Glutamatergic neuron (in vitro differentiated cells): ENCODE data around the gene MICB. TPM values are rescaled to one million over a fixed set of nuclear protein-coding genes. Genes with fewer than 3 reads are reported as not detected.

Experiments
- DNase-seq: peaks from one replicate; pipeline ENCODE4 v3.0.0; 2022
- H3K27ac Mint-ChIP-seq: one replicate; pipeline ENCODE4 v1.8.0; 2020; ENCODE audit warnings: mild to moderate bottlenecking, mixed read lengths, inconsistent platforms; ENCODE audit not compliant: unreplicated experiment
- H3K27me3 Mint-ChIP-seq: one replicate; pipeline ENCODE4 v1.8.0; 2020; ENCODE audit warnings: mild to moderate bottlenecking, moderate library complexity, mixed read lengths, inconsistent platforms; ENCODE audit not compliant: unreplicated experiment
- H3K36me3 Mint-ChIP-seq: one replicate; pipeline ENCODE4 v1.8.0; 2020; ENCODE audit warnings: mild to moderate bottlenecking, mixed read lengths, inconsistent platforms; ENCODE audit not compliant: unreplicated experiment
- H3K4me1 Mint-ChIP-seq: one replicate; pipeline ENCODE4 v1.8.0; 2020; ENCODE audit warnings: mild to moderate bottlenecking, low read depth, mixed read lengths, inconsistent platforms; ENCODE audit not compliant: unreplicated experiment
- H3K4me3 Mint-ChIP-seq: one replicate; pipeline ENCODE4 v1.8.0; 2020; ENCODE audit warnings: mild to moderate bottlenecking, mixed read lengths, inconsistent platforms; ENCODE audit not compliant: unreplicated experiment
- H3K9me3 Mint-ChIP-seq: one replicate; pipeline ENCODE4 v1.8.0; 2020; ENCODE audit warnings: mild to moderate bottlenecking, moderate library complexity, mixed read lengths, inconsistent platforms; ENCODE audit not compliant: unreplicated experiment
- total RNA-seq: library from RNA; stranded (reverse); fragmentation: NEBNext Ultra II Directional; extraction: Animal tissue kit (Norgen Biotek cat#: 25700); gene quantifications from one replicate; pipeline ENCODE4 v1.2.1, GENCODE V29; 2021; ENCODE audit not compliant: unreplicated experiment
- TF ChIP-seq, protein P1 (sequence below): fragments of 200-600 bp; sonication (generic); IDR thresholded peaks from one replicate; pipeline ENCODE4 v1.5.0; 2021; ENCODE audit not compliant: partially characterized antibody, unreplicated experiment

MICB gene
- total RNA-seq, 1 donor from 2014 or later: 3.6 TPM

GRCh38 chr6:31465185-31465536 lies 32.8 kb upstream of the MICB start:
- no peak overlapping the region for H3K27ac Mint-ChIP-seq
- no peak for DNase-seq
- H3K9me3 Mint-ChIP-seq: no peaks in the 10 kb centered on the region
- TF ChIP-seq, protein P1, sequence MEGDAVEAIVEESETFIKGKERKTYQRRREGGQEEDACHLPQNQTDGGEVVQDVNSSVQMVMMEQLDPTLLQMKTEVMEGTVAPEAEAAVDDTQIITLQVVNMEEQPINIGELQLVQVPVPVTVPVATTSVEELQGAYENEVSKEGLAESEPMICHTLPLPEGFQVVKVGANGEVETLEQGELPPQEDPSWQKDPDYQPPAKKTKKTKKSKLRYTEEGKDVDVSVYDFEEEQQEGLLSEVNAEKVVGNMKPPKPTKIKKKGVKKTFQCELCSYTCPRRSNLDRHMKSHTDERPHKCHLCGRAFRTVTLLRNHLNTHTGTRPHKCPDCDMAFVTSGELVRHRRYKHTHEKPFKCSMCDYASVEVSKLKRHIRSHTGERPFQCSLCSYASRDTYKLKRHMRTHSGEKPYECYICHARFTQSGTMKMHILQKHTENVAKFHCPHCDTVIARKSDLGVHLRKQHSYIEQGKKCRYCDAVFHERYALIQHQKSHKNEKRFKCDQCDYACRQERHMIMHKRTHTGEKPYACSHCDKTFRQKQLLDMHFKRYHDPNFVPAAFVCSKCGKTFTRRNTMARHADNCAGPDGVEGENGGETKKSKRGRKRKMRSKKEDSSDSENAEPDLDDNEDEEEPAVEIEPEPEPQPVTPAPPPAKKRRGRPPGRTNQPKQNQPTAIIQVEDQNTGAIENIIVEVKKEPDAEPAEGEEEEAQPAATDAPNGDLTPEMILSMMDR: no peak
- peaks cover 2% of the 10 kb centered on the region for H3K4me1 Mint-ChIP-seq
- H3K4me3 Mint-ChIP-seq: no peak overlapping the region
- peaks cover 6% of the 10 kb centered on the region for H3K27me3 Mint-ChIP-seq
- H3K36me3 Mint-ChIP-seq: peaks cover 7% of the 10 kb centered on the region

DNA sequence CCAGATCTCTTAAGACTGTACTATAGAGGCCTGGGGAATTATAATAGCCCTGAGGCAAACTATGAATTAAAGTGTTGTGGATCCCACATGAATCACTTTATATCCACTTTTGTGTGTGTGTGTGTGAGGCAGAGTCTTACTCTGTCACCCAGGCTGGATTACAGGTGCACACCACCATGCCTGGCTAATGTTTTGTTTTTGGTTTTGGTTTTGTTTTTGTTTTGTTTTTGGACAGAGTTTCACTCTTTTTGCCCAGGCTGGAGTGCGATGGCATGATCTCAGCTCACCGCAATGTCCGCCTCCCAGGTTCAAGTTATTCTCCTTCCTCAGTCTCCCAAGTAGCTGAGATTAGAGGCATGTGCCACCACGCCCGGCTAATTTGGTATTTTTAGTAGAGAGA lies 32.2 kb upstream of the MICB start:
- Mint-ChIP-seq H3K4me1 (peaks cover 2% of the 10 kb centered on the region), H3K27ac (no peak overlapping the region), H3K27me3 (peaks cover 6% of the 10 kb centered on the region), H3K36me3 (peaks cover 7% of the 10 kb centered on the region), H3K4me3 (no peak overlapping the region), H3K9me3 (no peaks in the 10 kb centered on the region)
- no peak for DNase-seq
- TF ChIP-seq, protein P1: no peak

- DNase-seq: no peak
- H3K36me3 Mint-ChIP-seq: peaks cover 7% of the 10 kb centered on the region
Observed at GRCh38 chr6:31466466-31466865, 31.5 kb upstream of the MICB start.

GRCh38 chr6:31467151-31467550 lies 30.8 kb upstream of the MICB start:
- Mint-ChIP-seq H3K9me3 (no peaks in the 10 kb centered on the region), H3K4me1 (no peaks in the 10 kb centered on the region), H3K4me3 (no peak overlapping the region), H3K27ac (no peak overlapping the region), H3K36me3 (peaks cover 7% of the 10 kb centered on the region), H3K27me3 (peaks cover 8% of the 10 kb centered on the region)
- TF ChIP-seq, protein P1: no peak
- no peak for DNase-seq

More at GRCh38 chr6:31466466-31466865, 31.5 kb upstream of the MICB start:
- Mint-ChIP-seq H3K27ac (no peak overlapping the region), H3K4me3 (no peak overlapping the region), H3K4me1 (no peaks in the 10 kb centered on the region), H3K9me3 (no peaks in the 10 kb centered on the region), H3K27me3 (peaks cover 6% of the 10 kb centered on the region)
- TF ChIP-seq, protein P1: no peak

- DNase-seq: no peak
- Mint-ChIP-seq H3K9me3 (no peaks in the 10 kb centered on the region), H3K36me3 (peaks cover 7% of the 10 kb centered on the region), H3K4me3 (no peak overlapping the region), H3K4me1 (no peaks in the 10 kb centered on the region), H3K27me3 (peaks cover 8% of the 10 kb centered on the region), H3K27ac (no peak overlapping the region)
- TF ChIP-seq, protein P1: no peak
Observed at GRCh38 chr6:31468311-31468710, 29.6 kb upstream of the MICB start.
